GM12801 (cell line): ENCODE data around the gene HOXB8.

Experiments
- TF ChIP-seq, protein P1 (sequence below): IDR thresholded peaks from one replicate; pipeline ENCODE4 v1.5.1; 2011; ENCODE audit warnings: control low read depth; ENCODE audit not compliant: insufficient read length; ENCODE audit errors: extremely low read depth

HOXB8 gene

DNA sequence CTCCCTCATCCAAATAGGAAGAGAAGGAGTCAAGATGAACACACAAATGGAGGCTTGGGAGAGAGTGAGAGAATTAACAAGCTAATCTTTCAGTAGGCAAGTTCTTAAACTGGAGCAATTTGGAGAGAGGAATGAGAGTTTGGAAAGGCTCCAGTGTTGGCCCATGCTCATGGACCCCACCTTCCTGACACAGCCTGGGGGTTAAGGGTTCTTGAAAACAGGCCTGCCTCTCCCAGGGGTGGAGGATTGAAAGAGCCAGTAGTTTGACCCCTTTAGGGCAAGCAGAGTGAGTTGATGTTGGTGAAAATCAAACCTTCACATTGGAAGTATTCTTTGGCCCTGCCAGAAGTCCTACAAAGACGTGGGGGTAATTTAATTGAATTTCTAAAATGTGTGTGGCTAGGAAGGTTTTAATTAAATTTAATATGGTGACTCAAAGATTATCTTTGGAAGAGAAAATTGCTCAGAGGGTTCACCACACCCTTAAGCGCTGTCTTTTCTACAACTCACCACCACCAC is 30.8 kb downstream of the HOXB8 start:
- TF ChIP-seq, protein P1, sequence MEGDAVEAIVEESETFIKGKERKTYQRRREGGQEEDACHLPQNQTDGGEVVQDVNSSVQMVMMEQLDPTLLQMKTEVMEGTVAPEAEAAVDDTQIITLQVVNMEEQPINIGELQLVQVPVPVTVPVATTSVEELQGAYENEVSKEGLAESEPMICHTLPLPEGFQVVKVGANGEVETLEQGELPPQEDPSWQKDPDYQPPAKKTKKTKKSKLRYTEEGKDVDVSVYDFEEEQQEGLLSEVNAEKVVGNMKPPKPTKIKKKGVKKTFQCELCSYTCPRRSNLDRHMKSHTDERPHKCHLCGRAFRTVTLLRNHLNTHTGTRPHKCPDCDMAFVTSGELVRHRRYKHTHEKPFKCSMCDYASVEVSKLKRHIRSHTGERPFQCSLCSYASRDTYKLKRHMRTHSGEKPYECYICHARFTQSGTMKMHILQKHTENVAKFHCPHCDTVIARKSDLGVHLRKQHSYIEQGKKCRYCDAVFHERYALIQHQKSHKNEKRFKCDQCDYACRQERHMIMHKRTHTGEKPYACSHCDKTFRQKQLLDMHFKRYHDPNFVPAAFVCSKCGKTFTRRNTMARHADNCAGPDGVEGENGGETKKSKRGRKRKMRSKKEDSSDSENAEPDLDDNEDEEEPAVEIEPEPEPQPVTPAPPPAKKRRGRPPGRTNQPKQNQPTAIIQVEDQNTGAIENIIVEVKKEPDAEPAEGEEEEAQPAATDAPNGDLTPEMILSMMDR, result no peak

DNA sequence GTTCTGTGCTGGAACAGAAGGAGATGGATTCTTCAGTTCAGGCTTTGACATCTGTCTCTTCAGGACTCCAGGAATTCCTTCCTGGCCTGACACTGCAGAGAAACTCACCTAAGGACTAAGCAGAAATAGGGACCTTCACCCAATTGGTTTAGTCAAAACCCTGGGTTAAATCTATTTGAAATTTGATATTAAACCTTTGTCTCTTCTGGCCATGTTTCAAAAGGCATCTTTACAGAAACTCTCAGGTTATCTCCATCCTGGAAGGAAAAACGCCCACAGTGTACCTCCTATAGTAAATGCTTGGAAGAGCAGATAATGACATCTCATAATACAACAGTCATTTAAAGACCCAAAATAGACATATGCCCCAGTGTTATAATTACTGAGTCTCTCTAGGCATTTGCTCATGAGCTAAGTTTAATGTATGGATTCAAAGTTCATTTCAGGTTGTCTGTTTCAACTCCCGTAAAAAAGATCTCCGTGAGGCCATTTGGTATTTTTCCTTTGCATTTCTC is 31.3 kb downstream of the HOXB8 start:
- TF ChIP-seq, protein P1, result no peak

DNA sequence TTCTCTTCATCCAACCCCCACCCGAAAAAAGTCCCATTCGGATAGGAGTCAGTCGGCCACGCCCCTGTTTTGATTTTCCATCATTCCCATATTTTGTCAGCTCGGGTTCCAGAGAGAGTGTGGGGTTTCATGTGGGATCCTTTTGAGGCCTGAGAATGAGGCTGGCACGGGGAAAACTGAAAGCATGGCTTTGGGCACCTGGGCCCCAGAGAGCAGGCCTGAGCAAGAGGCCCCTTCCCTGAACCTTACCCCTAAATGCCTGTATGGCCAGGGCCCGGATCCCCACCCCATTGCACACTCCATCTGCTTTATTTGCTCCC is 32.4 kb downstream of the HOXB8 start:
- TF ChIP-seq, protein P1, result no peak

DNA sequence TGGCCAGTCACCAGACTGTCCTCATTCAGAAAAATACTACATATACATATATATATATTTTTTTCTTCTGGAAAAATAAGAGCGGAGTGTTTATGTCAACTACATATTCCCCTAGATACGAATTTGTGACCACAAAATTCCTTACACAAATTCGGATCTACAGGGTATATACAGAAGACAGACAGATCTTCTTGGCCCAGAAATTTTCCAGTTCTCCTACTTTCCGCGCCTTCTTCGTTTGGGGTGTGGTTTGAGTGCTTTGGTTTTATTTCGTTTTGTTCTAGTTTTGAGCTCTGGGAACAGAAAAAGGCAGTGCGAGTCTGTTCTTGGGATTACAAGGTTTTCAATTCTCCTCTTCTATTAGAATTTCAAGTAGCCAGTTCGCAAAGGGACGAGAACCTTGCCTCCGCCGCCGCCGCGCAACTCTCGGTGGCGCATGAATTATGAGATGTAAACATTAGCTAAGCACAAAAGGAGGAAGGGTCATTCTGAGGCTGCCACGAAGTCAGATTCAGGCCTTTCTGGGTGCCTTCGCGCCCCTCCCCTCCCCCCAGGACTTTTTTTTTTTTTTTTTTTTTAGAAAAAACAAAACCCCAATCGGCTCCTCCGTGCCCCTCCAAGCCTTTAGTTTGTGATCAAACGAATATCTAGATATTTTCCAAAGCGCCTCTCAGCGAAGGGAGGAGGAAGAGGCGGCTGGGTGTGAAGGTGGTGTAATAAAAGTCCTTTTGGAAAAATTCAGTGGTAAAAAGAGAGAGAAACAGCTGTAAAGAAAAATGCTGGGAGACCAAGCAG is 35.1 kb downstream of the HOXB8 start:
- TF ChIP-seq, protein P1, result no peak

DNA sequence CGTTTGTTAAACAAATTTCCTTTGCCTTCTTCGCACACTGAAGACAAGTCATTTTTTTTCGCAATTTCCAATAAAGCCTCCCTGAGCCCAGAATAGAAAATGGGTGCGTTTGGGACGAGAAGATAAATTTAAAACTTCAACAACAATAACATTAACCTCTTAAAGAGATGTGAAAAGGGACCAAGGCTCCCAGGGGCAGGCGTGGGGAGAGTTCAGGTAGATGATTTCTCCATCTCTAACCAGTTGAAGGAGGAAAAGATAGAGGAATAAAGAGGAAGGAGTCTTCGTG is 35.7 kb downstream of the HOXB8 start:
- TF ChIP-seq, protein P1, result no peak

DNA sequence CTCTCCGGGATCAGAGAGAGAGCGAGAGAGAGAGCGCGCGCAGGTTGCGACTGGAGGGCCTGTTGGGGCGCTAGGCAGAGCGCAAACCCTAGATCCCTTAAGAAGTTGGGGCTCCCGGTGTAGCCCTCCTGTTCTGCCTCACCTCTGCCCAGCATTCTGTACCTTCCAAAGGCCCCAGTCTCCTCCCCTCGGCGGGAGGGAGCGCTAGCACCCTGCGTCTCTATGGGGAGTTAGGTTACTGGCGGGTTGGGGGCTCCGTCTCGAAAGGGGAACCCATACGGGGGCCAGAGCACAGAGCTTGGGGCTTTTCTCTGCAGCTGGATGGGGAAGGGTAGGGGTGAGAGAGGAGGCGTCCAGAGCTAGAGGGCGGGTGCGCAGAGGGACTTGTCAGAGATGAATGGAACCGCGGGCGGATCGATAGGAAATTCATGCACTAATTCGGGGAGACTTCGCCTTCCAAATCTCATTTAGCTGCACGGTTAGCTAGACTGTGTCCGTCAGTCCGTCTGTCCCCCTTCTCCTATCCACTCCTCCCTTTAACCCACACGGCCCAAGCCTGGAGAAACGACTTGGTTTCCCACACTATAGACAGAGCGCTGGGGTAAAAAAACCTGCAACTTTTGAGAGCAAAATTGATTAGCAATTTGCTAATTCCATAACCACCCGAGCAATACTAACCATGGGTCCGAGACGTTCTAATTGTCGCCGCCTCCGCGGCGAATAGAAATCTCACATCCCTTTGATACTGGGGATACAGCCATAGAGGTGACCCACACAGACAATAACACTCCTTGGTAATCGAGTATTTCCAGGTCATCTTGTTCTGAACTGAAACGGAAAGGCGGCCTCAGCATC is 36.2 kb downstream of the HOXB8 start:
- TF ChIP-seq, protein P1, result no peak

DNA sequence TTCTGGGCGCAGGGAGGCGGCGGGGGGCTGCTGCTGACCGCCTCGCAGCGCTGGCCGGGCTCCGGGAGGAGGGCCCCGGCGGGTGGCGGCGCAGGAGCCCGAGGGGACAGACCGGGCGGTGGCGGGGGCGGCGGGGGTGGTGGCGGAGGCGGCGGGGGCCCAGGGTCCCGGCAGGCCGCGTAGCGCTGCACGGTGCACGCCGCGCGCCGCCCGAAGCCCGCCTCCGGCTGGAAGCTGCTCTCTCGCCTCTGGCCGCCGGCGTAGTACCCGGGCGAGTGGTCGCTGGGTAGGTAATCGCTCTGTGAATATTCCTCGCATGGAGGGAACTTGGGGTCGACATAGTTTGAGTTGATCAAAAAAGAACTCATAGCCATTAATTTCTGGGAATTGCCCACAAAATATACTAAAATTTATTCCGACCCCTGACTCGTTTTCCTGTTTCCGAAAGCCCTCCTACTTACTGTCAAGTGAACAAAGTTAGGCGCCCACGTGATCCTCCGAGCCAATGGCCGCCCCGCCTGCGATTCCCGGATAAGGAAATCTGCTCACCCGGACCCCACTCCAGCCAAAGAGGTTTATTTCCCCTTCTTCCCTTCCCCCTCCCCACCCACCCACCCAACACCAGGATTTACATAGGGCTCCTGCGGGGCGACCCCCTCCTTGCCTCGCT is 37.0 kb downstream of the HOXB8 start, which contains the start of gene HOXB4:
HOXB4 (minus strand) TSS at position 405 of the 670 bp plus-strand sequence; CDS start at position 374, 31 bp downstream.
- TF ChIP-seq, protein P1, result no peak
